ENCODE measurements around the gene TAF1D. TPM values are rescaled to one million over a fixed set of nuclear protein-coding genes. Genes with fewer than 3 reads are reported as not detected.

TAF1D gene, protein sequence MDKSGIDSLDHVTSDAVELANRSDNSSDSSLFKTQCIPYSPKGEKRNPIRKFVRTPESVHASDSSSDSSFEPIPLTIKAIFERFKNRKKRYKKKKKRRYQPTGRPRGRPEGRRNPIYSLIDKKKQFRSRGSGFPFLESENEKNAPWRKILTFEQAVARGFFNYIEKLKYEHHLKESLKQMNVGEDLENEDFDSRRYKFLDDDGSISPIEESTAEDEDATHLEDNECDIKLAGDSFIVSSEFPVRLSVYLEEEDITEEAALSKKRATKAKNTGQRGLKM
- total RNA-seq: 100 to 1,000 TPM in 3 of 4 donors, 10 to 100 TPM in 1; 96.5 to 208 (median 165) TPM

DNA sequence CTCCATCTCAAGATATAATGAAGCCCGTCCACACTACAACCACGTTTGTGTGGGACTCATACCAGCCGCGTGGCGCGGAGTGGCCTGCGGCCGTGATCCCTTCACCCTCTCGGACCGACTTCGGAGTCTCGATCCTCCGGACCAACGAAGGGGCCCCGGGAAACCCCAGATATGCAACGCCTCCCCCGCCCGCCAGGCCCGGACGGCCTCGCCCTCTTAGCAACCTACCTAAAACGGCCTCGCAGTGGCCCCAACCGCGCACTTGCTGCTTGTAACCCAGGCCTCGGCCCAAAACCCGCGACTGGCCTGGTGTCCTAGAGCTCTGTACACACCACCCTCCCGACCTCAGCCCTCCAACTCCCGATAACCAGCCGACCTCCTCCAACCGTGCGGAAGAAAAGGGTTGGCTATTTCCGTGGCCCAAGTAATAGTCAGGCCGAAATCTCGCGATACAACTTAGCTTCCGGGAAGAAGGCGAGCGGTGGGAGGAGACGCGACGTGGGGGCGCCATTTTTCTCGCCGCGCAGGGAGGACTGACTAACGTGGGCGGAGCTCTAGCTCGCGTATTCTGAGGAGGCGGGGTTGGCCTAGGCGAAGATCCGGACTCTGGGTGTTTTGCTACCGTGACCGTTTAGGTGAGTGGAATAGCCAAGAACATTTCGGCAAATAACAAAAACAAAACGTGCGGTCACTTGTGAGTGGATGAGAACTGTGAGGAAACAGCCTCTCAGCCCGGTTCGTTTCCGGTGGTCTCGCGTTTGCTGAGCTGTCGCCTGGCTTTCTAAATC lies at the start of gene TAF1D, which contains the start of gene C11orf54:
Gene TAF1D, minus strand, starts transcription at position 402 of the 788 bp plus-strand sequence. CDS start 2,191 bp downstream, outside the sequence.
Gene C11orf54, plus strand, starts transcription at position 579 of the 788 bp plus-strand sequence. CDS start 5,722 bp downstream, outside the sequence.
- TF ChIP-seq, protein P1, sequence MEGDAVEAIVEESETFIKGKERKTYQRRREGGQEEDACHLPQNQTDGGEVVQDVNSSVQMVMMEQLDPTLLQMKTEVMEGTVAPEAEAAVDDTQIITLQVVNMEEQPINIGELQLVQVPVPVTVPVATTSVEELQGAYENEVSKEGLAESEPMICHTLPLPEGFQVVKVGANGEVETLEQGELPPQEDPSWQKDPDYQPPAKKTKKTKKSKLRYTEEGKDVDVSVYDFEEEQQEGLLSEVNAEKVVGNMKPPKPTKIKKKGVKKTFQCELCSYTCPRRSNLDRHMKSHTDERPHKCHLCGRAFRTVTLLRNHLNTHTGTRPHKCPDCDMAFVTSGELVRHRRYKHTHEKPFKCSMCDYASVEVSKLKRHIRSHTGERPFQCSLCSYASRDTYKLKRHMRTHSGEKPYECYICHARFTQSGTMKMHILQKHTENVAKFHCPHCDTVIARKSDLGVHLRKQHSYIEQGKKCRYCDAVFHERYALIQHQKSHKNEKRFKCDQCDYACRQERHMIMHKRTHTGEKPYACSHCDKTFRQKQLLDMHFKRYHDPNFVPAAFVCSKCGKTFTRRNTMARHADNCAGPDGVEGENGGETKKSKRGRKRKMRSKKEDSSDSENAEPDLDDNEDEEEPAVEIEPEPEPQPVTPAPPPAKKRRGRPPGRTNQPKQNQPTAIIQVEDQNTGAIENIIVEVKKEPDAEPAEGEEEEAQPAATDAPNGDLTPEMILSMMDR (IDR thresholded peaks at IDR 0.05; ENCODE audit: low read depth): no peak

DNA sequence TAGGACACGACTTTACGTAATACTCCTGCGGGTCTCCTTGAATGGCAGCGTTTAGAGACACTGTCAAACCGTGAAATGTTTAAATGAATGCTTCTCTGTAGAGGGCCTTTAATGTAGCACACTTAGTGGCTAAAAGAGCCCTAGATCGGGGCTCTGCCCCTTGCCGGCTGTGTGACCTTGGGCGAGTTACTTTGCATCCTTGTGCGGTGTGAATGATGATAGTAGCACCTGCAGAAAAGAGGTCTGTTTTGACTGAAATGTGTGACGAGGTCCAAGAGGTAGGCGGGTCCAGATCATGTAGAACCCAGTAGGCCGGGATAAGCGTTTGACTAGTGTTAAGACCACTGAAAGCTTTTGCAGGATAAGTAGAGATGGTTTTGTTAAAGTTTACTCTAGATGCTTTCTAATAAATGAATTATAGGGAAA lies 43.7 kb upstream of the TAF1D start:
- TF ChIP-seq, protein P1 (IDR thresholded peaks at IDR 0.05; ENCODE audit: low read depth): no peak

DNA sequence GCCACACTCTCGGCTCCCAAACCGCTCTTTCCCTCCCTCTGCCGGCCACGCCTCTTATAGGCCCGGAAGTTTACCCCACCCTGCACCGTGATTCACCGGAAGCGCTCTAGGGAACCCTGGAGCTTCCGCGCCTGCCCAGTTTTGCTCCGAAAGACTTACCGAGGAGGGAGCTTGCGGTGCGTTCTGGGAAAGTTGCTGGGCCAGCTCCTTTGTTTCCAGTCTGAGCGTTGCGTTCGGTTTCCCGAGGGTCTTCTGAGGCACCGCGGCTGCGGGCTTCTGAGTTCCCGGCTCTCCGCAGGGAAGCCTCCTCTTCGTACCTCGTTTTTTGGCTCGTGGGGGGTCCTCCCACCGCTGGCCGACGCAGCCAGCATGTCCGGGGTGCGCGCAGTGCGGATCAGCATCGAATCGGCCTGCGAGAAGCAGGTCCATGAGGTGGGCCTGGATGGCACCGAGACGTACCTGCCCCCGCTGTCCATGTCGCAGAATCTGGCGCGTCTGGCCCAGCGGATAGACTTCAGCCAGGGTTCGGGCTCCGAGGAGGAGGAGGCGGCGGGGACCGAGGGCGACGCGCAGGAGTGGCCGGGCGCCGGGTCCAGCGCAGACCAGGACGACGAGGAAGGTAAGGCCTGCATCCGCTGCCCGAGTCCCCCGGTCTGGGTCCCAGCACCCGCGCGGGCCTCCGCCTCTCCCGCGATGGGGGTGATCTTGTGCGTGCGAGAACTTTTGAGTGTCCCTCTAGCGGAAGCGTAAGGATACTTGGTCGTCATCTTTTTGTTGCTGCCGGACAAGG lies 43.0 kb upstream of the TAF1D start, which contains the start of gene MED17:
Gene MED17, plus strand, starts transcription at position 138 of the 790 bp plus-strand sequence. Its CDS starts 232 bp downstream, at position 370.
- TF ChIP-seq, protein P1 (IDR thresholded peaks at IDR 0.05; ENCODE audit: low read depth): no peak

DNA sequence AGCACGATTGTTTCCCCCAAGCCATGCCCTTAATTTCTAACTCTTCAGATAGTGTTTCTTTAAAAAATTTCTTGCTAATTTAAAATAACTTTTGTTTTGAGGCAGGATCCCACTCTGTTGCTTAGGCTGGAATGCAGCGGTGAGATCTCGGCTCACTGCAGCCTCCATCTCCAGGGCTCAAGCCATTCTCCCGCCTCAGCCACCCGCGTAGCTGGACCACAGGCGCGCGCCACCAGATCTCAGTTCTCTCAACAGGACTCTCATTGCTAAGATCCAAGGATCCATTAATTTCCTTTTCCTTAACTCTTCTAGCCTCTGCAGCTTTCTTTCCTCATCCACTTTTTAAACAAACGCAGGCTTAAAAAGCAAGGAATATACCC lies 42.5 kb upstream of the TAF1D start:
- TF ChIP-seq, protein P1 (IDR thresholded peaks at IDR 0.05; ENCODE audit: low read depth): no peak

DNA sequence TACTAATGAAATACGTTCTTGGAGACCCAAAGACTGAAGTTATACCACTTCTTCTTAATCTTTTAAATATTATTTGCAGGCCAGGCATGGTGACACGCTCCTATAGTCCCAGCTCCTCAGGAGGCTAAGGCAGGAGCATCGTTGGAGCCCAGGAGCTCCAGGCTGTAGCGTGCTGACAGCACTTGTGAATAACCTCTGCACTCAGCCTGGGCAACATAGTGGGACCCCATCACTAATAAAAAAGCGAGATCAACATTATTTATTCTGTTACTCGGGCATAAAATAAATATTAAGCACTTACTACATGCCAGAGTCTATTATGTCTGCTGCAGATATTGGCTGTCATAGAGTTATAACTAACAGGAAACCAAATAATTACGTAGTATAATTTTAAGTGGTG lies 42.1 kb upstream of the TAF1D start:
- TF ChIP-seq, protein P1 (IDR thresholded peaks at IDR 0.05; ENCODE audit: low read depth): no peak

DNA sequence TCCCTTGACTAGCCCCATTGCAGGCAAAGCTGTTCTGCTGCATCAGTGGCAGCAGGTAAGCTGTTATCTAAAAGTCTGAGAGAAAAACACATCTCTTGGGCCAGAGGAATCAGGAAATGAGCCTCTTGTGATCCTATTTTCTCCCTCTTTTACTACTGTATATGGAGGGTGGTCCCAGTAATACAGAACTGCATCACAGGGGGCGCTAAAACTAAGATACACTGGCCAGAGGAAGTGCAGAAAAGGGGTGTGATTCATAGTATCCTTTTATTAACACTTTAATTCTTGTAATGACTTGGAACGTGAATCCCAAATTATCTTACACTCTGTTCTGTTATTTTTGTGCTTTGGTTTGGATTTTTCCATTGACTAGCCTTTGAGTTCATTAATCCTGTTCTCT lies 34.0 kb upstream of the TAF1D start:
- TF ChIP-seq, protein P1 (IDR thresholded peaks at IDR 0.05; ENCODE audit: low read depth): no peak
